Stomach (tissue), 9 donors: Measurements from ENCODE around the gene BCAR3. TPM values are rescaled to one million over a fixed set of nuclear protein-coding genes. Genes with fewer than 3 reads are reported as not detected.
"Not testable (repeated sequence)": the region's sequence is repeated elsewhere in the genome, so short reads cannot be mapped to it uniquely, and the experiment has no call there.

ENCODE experiments used
- DNase-seq, 2 donors: peaks; one replicate each; pipeline versions ENCODE4 v3.0.0 to v3.0.0-alpha.2; 2013 to 2019
- H3K27ac ChIP-seq, 5 donors: fragments of 200-600 bp in 4 of 5; sonication (generic) in 4 of 5; one replicate each; pipeline ENCODE4 v1.5.1; 2013 to 2019; ENCODE audit warnings: mild to moderate bottlenecking in 1 of 5, moderate library complexity in 1 of 5
- H3K27me3 ChIP-seq, 3 donors: fragments of 200-600 bp; sonication (generic); one replicate each; pipeline ENCODE4 v1.5.1; 2017 to 2019; ENCODE audit warnings: mixed run types in 1 of 3
- H3K36me3 ChIP-seq, 4 donors: fragments of 200-600 bp; sonication (generic); 1 replicate in 3 of 4; 2 replicates in 1 of 4; pipeline ENCODE4 v1.5.1; 2016 to 2019
- H3K4me1 ChIP-seq, 4 donors: fragments of 200-600 bp; sonication (generic); one replicate each; pipeline ENCODE4 v1.5.1; 2016 to 2019
- H3K4me3 ChIP-seq, 4 donors: fragments of 200-600 bp; sonication (generic) in 3 of 4; one replicate each; pipeline ENCODE4 v1.5.1; 2016 to 2019; ENCODE audit warnings: mild to moderate bottlenecking in 1 of 4
- H3K9me3 ChIP-seq, 4 donors: fragments of 200-600 bp; sonication (generic); one replicate each; pipeline ENCODE4 v1.5.1; 2016 to 2019
- CTCF ChIP-seq, 7 experiments: fragments of 450-650 bp in 4 of 7; fragments of 200-600 bp in 3 of 7; sonication (generic) in 3 of 7; IDR thresholded peaks; one replicate each; pipeline ENCODE4 v1.5.1; 2016 to 2019; ENCODE audit warnings: antibody characterized with exemption in 7 of 7, control low read depth in 2 of 7, mild to moderate bottlenecking in 1 of 7
- EP300 ChIP-seq: sonication (generic); formaldehyde crosslinking; IDR thresholded peaks from one replicate; pipeline ENCODE4 v1.6.1; 2017; ENCODE audit warnings: antibody characterized with exemption
- POLR2A ChIP-seq, 4 donors: fragments of 450-650 bp; IDR thresholded peaks; one replicate each; pipeline ENCODE4 v1.6.1; 2016; ENCODE audit warnings: antibody characterized with exemption in 4 of 4, control low read depth in 2 of 4, mild to moderate bottlenecking in 1 of 4, moderate library complexity in 1 of 4
- POLR2AphosphoS5 ChIP-seq, 3 donors: sonication (generic); formaldehyde crosslinking; IDR thresholded peaks; one replicate each; pipeline ENCODE4 v1.6.1; 2016; ENCODE audit warnings: antibody characterized with exemption in 3 of 3
- WGBS, 5 donors: extraction: QIAGEN DNeasy Blood & Tissue Kit in 3 of 5; methylation state at CpG; one replicate each; pipeline versions ENCODE4 v1.1.5 to v1.1.7; 2013 to 2018; 5-methylcytosine and 5-hydroxymethylcytosine counted together
- intact Hi-C: fragments of 100-400 bp; cut with DNase I; formaldehyde crosslinking; loops from one replicate; pipeline ENCODE4 v1.15.1; 2023; ENCODE audit warnings: low total_unique reads
- polyA plus RNA-seq, 3 donors: library from polyadenylated mRNA; stranded (reverse); fragments of 200-250 nt; gene quantifications; one replicate each; pipeline ENCODE4 v1.2.3, GENCODE V29; 2013
- total RNA-seq, 5 donors: library from RNA; depleted of rRNA; stranded (reverse); fragments of >200 nt; gene quantifications; one replicate each; pipeline versions ENCODE4 v1.1.0 to v1.2.3, GENCODE V29; 2014 to 2016
- donor health status: healthy with polysubstance abuse.
- donor health status: Bipolar disorder and iron deficiency.
- donor health status: healthy.

Gene BCAR3
- total and polyA plus RNA-seq, 8 donors: 5.6 to 28.0 (median 19.3) TPM

- Histone ChIP-seq H3K9me3 (no peaks in the 10 kb centered on the region), H3K4me1 (peaks cover 0 to 18% (median 10%) of the 10 kb centered on the region in 4 donors), H3K4me3 (no peak overlapping the region), H3K27me3 (no peaks in the 10 kb centered on the region), H3K27ac (peak overlapping the region in 1 of 5 donors; percentile 75), H3K36me3 (no peaks in the 10 kb centered on the region)
- DNase-seq: no peak
- intact Hi-C loops: no loop called here
- 88 to 94% (median 93%) methylated on average over 20 to 22 of the region's 22 CpGs for WGBS, 5 donors
- no peak for TF ChIP-seq EP300
- TF ChIP-seq CTCF (IDR thresholded peaks at IDR 0.05): no peak
- TF ChIP-seq POLR2AphosphoS5 (IDR thresholded peaks at IDR 0.05): no peak
- no peak for TF ChIP-seq POLR2A (IDR thresholded peaks at IDR 0.05)
These were observed 19.2 kb upstream of the BCAR3 start for GRCh38 chr1:93700532-93701469.

- TF ChIP-seq POLR2AphosphoS5 (IDR thresholded peaks at IDR 0.05) (no peak), POLR2A (IDR thresholded peaks at IDR 0.05) (no peak), CTCF (IDR thresholded peaks at IDR 0.05) (no peak), EP300 (no peak)
- H3K36me3 ChIP-seq: no peaks in the 10 kb centered on the region
These were observed 18.0 kb upstream of the BCAR3 start for GRCh38 chr1:93699503-93700168.

GRCh38 chr1:93699049-93699384 lies 17.4 kb upstream of the BCAR3 start:
- TF ChIP-seq EP300: no peak
- TF ChIP-seq POLR2A (IDR thresholded peaks at IDR 0.05): no peak
- TF ChIP-seq CTCF (IDR thresholded peaks at IDR 0.05): no peak
- no peak for TF ChIP-seq POLR2AphosphoS5 (IDR thresholded peaks at IDR 0.05)
- H3K4me3 ChIP-seq: no peak overlapping the region
- WGBS, 5 donors: 81 to 90% (median 88%) methylated on average over 5 of the region's 5 CpGs
- DNase-seq: no peak
- no peaks in the 10 kb centered on the region for H3K36me3 ChIP-seq
- no peaks in the 10 kb centered on the region for H3K9me3 ChIP-seq
- no peaks in the 10 kb centered on the region for H3K27me3 ChIP-seq
- peaks cover 0 to 22% (median 10%) of the 10 kb centered on the region in 4 donors for H3K4me1 ChIP-seq
- intact Hi-C loops: no loop called here
- H3K27ac ChIP-seq: no peak overlapping the region

More at GRCh38 chr1:93699503-93700168, 18.0 kb upstream of the BCAR3 start:
- 90 to 95% (median 94%) methylated on average over 5 of the region's 5 CpGs for WGBS, 5 donors
- H3K9me3 ChIP-seq: no peaks in the 10 kb centered on the region
- H3K4me1 ChIP-seq: peaks cover 0 to 18% (median 10%) of the 10 kb centered on the region in 4 donors
- H3K27ac ChIP-seq: no peak overlapping the region
- intact Hi-C loops: no loop called here
- no peak for DNase-seq
- no peak overlapping the region for H3K4me3 ChIP-seq
- H3K27me3 ChIP-seq: no peaks in the 10 kb centered on the region

DNA sequence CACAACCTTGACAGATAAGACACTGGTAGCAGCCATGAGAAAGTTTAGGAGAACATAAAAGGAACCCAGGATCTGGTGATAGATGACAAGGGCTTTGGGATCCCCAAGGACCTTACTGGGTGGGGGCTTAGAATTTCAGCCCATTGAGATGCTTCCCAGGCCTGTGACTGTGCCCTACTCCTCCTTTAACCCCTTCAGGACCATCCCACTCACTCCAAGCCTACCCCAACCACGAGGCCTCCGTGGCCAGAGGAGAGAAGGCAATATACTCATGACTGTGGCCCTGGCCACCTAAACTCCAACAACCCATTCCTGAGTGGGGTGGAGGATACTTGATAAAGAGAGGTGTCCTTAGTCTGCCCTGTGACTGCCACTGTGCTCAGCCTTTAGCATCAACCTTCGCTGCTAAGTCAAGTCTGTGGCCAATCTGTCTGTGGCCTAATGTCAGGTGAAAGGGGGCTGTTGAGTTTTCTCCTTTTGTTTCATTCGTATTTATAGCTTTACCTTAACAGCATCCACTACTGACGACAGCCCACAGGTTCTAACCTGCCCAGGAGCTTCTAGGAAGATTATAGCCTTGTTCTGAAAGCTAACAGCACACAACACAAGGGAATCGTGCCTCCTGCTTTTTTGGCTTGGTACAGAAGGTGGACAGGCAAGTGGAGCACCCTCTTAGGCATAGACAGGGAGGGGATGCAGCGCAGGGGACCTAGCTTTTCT lies 16.9 kb upstream of the BCAR3 start:
- H3K4me1 ChIP-seq: peaks cover 0 to 28% (median 10%) of the 10 kb centered on the region in 4 donors
- DNase-seq: no peak
- H3K27me3 ChIP-seq: no peaks in the 10 kb centered on the region
- no peaks in the 10 kb centered on the region for H3K9me3 ChIP-seq
- H3K4me3 ChIP-seq: no peak overlapping the region
- 85 to 96% (median 92%) methylated on average over 7 of the region's 7 CpGs for WGBS, 5 donors
- TF ChIP-seq EP300: no peak
- no peak for TF ChIP-seq CTCF (IDR thresholded peaks at IDR 0.05)
- TF ChIP-seq POLR2AphosphoS5 (IDR thresholded peaks at IDR 0.05): no peak
- no peak for TF ChIP-seq POLR2A (IDR thresholded peaks at IDR 0.05)
- intact Hi-C loops: no loop called here
- no peak overlapping the region for H3K27ac ChIP-seq
- no peaks in the 10 kb centered on the region for H3K36me3 ChIP-seq

GRCh38 chr1:93697566-93697965 lies 15.9 kb upstream of the BCAR3 start:
- H3K4me1 ChIP-seq: peaks cover 7 to 31% (median 12%) of the 10 kb centered on the region in 4 donors
- DNase-seq, intact Hi-C loops, H3K36me3 ChIP-seq, H3K4me3 ChIP-seq, H3K27ac ChIP-seq, H3K27me3 ChIP-seq, H3K9me3 ChIP-seq: not testable (repeated sequence)
- WGBS, 5 donors: 88 to 99% (median 88%) methylated on average over 10 to 13 of the region's 13 CpGs
